Keratinocyte (primary cell): Measurements from ENCODE around the gene OR10H5. TPM values are rescaled to one million over a fixed set of nuclear protein-coding genes. Genes with fewer than 3 reads are reported as not detected.

ENCODE experiments used
- DNase-seq: peaks from one replicate; pipeline ENCODE4 v3.0.0-alpha.2; 2011; ENCODE audit warnings: low read depth, missing footprints, low spot score
- FAIRE-seq: peaks from 2 replicates; lab custom pipeline; 2011; peaks lifted over from hg19 to GRCh38; lab: Jason Lieb, UNC
- H2AFZ ChIP-seq: 2 replicates; pipeline ENCODE4 v1.6.0; 2012; ENCODE audit warnings: low read length, control low read depth, inconsistent platforms; ENCODE audit not compliant: control insufficient read depth
- H3K27ac ChIP-seq: 2 replicates; pipeline ENCODE4 v1.5.1; 2011; ENCODE audit warnings: low read length; ENCODE audit not compliant: control insufficient read depth, insufficient read depth
- H3K27me3 ChIP-seq: 3 replicates; pipeline ENCODE4 v1.6.0; 2011; ENCODE audit warnings: low read length; ENCODE audit not compliant: control insufficient read depth, insufficient read depth; ENCODE audit errors: extremely low read depth
- H3K36me3 ChIP-seq, 2 experiments: 2 replicates in 1 of 2; 3 replicates in 1 of 2; pipeline ENCODE4 v1.5.1; 2011; ENCODE audit warnings: low read length in 2 of 2, mild to moderate bottlenecking in 1 of 2; ENCODE audit not compliant: control insufficient read depth in 2 of 2, insufficient read depth in 2 of 2; ENCODE audit errors: extremely low read depth in 1 of 2
- H3K4me1 ChIP-seq: 3 replicates; pipeline ENCODE4 v1.5.1; 2011; ENCODE audit warnings: low read length; ENCODE audit not compliant: control insufficient read depth, insufficient read depth; ENCODE audit errors: extremely low read depth
- H3K4me2 ChIP-seq: 3 replicates; pipeline ENCODE4 v1.6.0; 2011; ENCODE audit warnings: low read depth, low read length; ENCODE audit not compliant: control insufficient read depth, insufficient read depth; ENCODE audit errors: extremely low read depth
- H3K4me3 ChIP-seq, 3 experiments: fragments of 200-600 bp in 1 of 3; sonication (generic) in 1 of 3; 2 replicates in 2 of 3; 3 replicates in 1 of 3; pipeline ENCODE4 v1.5.1; 2011 to 2016; ENCODE audit warnings: low read length in 3 of 3, mild to moderate bottlenecking in 3 of 3, control low read depth in 2 of 3, inconsistent platforms in 1 of 3, low read depth in 1 of 3, mixed read lengths in 1 of 3, mixed run types in 1 of 3, moderate library complexity in 1 of 3; ENCODE audit not compliant: control insufficient read depth in 2 of 3, insufficient read depth in 2 of 3; ENCODE audit errors: extremely low read depth in 1 of 3
- H3K79me2 ChIP-seq: 2 replicates; pipeline ENCODE4 v1.6.0; 2012; ENCODE audit warnings: low read length; ENCODE audit not compliant: control insufficient read depth, insufficient read depth
- H3K9ac ChIP-seq: 3 replicates; pipeline ENCODE4 v1.6.0; 2011; ENCODE audit warnings: low read length; ENCODE audit not compliant: control insufficient read depth, insufficient read depth; ENCODE audit errors: extremely low read depth
- H3K9me1 ChIP-seq: 3 replicates; pipeline ENCODE4 v1.6.0; 2011; ENCODE audit warnings: low read length; ENCODE audit not compliant: control insufficient read depth, insufficient read depth; ENCODE audit errors: extremely low read depth
- H3K9me3 ChIP-seq: 2 replicates; pipeline ENCODE4 v1.5.1; 2012; ENCODE audit warnings: low read depth, low read length; ENCODE audit not compliant: control insufficient read depth
- H4K20me1 ChIP-seq: 3 replicates; pipeline ENCODE4 v1.6.0; 2011; ENCODE audit warnings: low read length; ENCODE audit not compliant: control insufficient read depth, insufficient read depth; ENCODE audit errors: extremely low read depth
- EZH2 ChIP-seq: IDR thresholded peaks from one replicate; pipeline ENCODE4 v1.6.1; 2012; ENCODE audit warnings: inconsistent platforms, mild to moderate bottlenecking, low read length, moderate library complexity
- dilution Hi-C: fragments of 300-500 bp; cut with MboI; formaldehyde crosslinking; loops from one replicate; pipeline ENCODE4 v1.7.0; 2020; ENCODE audit warnings: low sequenced_read_pairs; ENCODE audit not compliant: extremely low pct_ligation_motif_present
- polyA plus RNA-seq, 5 experiments: library from polyadenylated mRNA; depleted of rRNA in 3 of 5; stranded (reverse) in 3 of 5; stranded (forward) in 1 of 5; unstranded in 1 of 5; fragments of >200 nt; gene quantifications; 1 replicate in 1 of 5; 2 replicates in 3 of 5; 3 replicates in 1 of 5; pipeline versions ENCODE4 v1.2.1 to v1.2.3, GENCODE V29; 2011 to 2012; ENCODE audit warnings: missing spikeins in 2 of 5, low read depth in 1 of 5, low replicate concordance in 1 of 5
- TF ChIP-seq, protein P1 (sequence below), 3 experiments: IDR thresholded peaks in 1 of 3; conservative IDR thresholded peaks in 1 of 3; optimal IDR thresholded peaks in 1 of 3; 2 replicates in 2 of 3; 3 replicates in 1 of 3; pipeline versions ENCODE3 to v1.5.1; 2011; ENCODE audit warnings: low read length in 3 of 3, mild to moderate bottlenecking in 3 of 3, moderate library complexity in 2 of 3, control low read depth in 1 of 3, inconsistent platforms in 1 of 3; ENCODE audit not compliant: insufficient read depth in 2 of 3; ENCODE audit errors: extremely low read depth in 1 of 3

Gene OR10H5
- polyA plus RNA-seq, 1 donor (not counting 4 experiments of a cell fraction or from before 2014, with no cell fraction given), result not detected

DNA sequence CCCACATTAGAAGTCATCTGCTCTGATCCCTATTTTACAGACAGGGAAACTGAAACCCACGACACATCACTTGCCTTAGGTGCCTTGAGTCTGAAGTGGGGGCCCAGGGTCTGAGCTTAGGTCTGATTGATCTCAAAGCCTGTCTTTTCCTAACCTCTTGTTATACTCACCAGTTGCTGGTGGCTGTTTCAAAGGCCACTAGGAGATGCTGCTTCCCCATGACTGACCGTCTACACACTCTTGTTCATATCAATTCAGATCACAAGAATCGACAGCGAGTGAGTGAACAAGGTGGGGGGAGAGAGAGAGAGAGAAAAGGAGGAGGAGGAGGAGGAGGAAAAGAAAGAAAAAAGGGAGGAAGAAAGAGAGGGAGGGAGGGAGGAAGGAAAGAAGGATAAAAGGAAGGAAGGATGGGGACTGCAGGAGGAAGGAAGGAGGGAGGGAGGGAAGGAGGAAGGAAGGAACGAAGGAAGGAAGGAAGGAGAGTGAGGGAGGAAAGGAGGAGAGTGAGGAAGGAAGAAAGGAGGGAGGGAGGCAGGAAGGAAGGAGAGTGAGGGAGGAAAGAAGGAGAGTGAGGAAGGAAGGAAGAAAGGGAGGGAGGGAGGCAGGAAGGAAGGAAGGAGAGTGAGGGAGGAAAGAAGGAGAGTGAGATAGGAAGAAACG is 24.7 kb downstream of the OR10H5 start:
- Histone ChIP-seq H3K27ac (no peak overlapping the region), H3K9ac (no peak overlapping the region), H3K36me3 (no peaks in the 10 kb centered on the region), H2AFZ (no peak overlapping the region), H3K9me3 (no peaks in the 10 kb centered on the region), H3K27me3 (peaks cover 4% of the 10 kb centered on the region), H3K9me1 (no peaks in the 10 kb centered on the region), H3K4me3 (no peak overlapping the region), H3K79me2 (no peaks in the 10 kb centered on the region), H4K20me1 (no peaks in the 10 kb centered on the region), H3K4me2 (no peak overlapping the region), H3K4me1 (no peaks in the 10 kb centered on the region)
- FAIRE-seq, result no peak
- TF ChIP-seq, protein P1, sequence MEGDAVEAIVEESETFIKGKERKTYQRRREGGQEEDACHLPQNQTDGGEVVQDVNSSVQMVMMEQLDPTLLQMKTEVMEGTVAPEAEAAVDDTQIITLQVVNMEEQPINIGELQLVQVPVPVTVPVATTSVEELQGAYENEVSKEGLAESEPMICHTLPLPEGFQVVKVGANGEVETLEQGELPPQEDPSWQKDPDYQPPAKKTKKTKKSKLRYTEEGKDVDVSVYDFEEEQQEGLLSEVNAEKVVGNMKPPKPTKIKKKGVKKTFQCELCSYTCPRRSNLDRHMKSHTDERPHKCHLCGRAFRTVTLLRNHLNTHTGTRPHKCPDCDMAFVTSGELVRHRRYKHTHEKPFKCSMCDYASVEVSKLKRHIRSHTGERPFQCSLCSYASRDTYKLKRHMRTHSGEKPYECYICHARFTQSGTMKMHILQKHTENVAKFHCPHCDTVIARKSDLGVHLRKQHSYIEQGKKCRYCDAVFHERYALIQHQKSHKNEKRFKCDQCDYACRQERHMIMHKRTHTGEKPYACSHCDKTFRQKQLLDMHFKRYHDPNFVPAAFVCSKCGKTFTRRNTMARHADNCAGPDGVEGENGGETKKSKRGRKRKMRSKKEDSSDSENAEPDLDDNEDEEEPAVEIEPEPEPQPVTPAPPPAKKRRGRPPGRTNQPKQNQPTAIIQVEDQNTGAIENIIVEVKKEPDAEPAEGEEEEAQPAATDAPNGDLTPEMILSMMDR (optimal IDR thresholded peaks at IDR 0.05 in 1 of 3, IDR thresholded peaks at IDR 0.05 in 1 of 3, conservative IDR thresholded peaks at IDR 0.05 in 1 of 3; ENCODE audit: extremely low read depth in 1 of 3, insufficient read depth in 2 of 3, low read length in 3 of 3), result peak; percentile 52 to 62 (median 55)
- TF ChIP-seq EZH2, result no peak
- dilution Hi-C loops, result no loop called here
- DNase-seq, result no peak

- H3K36me3 ChIP-seq, result no peaks in the 10 kb centered on the region
- no peaks in the 10 kb centered on the region for H3K4me1 ChIP-seq
- H3K79me2 ChIP-seq, result no peaks in the 10 kb centered on the region
- peaks cover 4% of the 10 kb centered on the region for H3K27me3 ChIP-seq
- no peak overlapping the region for H3K4me3 ChIP-seq
- dilution Hi-C loops, result no loop called here
- TF ChIP-seq, protein P1 (optimal IDR thresholded peaks at IDR 0.05 in 1 of 3, IDR thresholded peaks at IDR 0.05 in 1 of 3, conservative IDR thresholded peaks at IDR 0.05 in 1 of 3; ENCODE audit: extremely low read depth in 1 of 3, insufficient read depth in 2 of 3, low read length in 3 of 3), result no peak
- TF ChIP-seq EZH2, result no peak
- no peak overlapping the region for H3K27ac ChIP-seq
- H3K4me2 ChIP-seq, result no peak overlapping the region
- no peak overlapping the region for H2AFZ ChIP-seq
- DNase-seq (no peak), FAIRE-seq (no peak)
- H4K20me1 ChIP-seq, result no peaks in the 10 kb centered on the region
- no peaks in the 10 kb centered on the region for H3K9me3 ChIP-seq
- no peak overlapping the region for H3K9ac ChIP-seq
- H3K9me1 ChIP-seq, result no peaks in the 10 kb centered on the region
These were observed 26.5 kb downstream of the OR10H5 start for GRCh38 chr19:15813916-15814315.
